NCI-H2171 treated with DMSO at 0.1 percent for 48 hours (cell line): Measurements from ENCODE around the gene FSTL5.
A peak's percentile ranks its signal among the peaks of the same experiment; 100 is the strongest.
"Not testable (repeated sequence)": the region's sequence is repeated elsewhere in the genome, so short reads cannot be mapped to it uniquely, and the experiment has no call there.

Source experiments
- DNase-seq: peaks from one replicate; lab custom pipeline; 2025; lab: John Stamatoyannopoulos, UW

FSTL5 gene

DNA sequence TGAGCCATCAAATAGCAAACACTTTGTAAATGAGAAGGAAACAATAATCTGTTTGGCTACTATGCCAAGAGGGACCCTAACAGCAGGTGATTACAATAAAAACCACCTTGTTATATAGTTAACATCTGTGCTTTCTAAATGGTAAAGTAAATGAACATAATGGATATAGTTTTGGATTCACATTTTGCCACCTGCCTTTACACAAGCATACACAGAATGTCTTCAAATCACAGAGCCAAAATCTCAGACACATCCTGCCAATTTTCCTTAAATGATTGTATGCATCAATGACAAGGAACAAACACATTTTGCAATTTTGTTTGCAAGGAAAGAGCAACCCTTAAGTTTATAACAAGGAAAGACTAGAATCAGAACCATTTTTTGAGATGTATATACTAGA is 334.2 kb downstream of the FSTL5 start:
- peak; percentile 76 for DNase-seq

DNA sequence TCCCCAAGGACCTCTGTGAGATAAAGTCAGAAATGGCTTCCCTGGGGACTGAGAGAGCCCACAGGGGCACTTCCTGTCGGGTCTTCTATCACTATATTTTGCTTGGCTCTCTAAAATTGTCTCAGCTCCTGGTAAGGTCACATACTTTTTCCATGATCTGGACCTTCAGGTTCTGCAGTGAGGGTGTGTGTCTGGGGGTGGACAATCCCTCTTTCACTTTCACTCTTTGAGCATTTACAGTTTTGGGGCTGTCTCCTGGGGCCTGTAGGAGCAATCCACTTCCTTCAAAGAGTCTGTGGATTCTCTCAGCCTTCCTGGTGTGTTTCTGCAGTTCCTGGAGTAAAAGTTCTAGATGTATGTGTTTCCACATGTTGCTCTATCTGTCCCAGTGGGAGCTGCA is 335.7 kb downstream of the FSTL5 start:
- DNase-seq, result no peak

DNA sequence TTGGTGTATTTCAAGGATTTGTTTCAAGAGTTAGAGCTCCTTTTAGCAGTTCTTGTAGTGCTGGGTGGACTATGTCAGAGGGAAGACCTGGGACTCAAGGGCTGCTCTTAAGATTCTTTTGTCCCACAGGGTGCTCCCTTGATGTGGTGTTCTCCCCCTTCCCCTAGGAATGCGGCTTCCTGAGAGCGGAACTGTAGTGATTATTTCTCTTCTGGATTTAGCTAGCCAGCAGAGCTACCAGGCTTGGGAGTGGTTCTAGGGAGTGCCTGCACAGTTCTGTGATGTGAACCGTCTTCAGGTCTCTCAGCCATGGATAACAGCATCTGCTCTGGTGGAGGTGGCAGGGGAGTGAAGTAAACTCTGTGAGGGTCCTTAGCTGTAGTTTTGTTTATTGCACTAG is 336.8 kb downstream of the FSTL5 start:
- DNase-seq, result no peak

DNA sequence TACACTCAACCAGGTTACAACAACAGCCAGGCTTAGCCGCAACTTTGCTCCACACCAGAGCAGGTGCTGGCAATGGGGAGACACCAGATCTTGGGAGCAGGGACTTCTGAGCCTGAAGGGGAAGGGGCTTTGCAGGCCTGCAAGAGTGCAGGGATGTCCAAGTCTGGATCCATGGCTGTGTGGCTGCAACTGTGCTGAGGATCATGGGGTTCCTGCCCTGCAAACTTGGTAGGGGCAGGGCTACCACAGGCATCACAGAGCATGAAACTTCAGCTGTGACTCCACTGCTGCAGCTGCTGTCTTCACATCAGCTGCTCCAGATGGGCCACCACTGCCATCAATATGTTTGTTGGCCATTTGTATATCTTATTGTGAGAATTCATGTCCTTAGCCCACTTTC is 340.4 kb downstream of the FSTL5 start:
- DNase-seq, result no peak

DNA sequence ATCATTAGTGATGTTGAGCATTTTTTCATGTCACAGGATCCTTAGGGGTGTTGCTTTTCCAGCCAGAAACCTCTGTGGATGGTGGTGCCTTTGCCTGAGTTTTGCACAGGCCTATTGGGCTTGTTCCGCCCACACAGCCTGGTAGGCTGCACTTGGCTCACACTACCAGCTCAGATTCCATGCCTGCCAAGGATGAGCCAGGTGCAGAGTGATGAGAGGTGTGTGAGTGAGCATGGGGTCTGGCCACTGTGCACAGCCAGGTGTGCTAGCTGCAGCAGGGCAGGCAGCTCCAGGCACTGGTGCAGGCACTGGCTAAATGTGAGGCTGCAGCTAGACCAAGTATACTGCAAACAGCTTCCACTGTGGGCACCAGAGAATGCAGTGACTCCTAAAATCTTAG is 341.6 kb downstream of the FSTL5 start:
- no peak for DNase-seq

GRCh38 chr4:161817914-161818313 is 345.9 kb downstream of the FSTL5 start:
- DNase-seq, result no peak

GRCh38 chr4:161816958-161817357 is 346.8 kb downstream of the FSTL5 start:
- no peak for DNase-seq

GRCh38 chr4:161815841-161816240 is 348.0 kb downstream of the FSTL5 start:
- DNase-seq, result peak; percentile 4

- no peak for DNase-seq
These were observed 349.9 kb downstream of the FSTL5 start for GRCh38 chr4:161813889-161814288.

DNA sequence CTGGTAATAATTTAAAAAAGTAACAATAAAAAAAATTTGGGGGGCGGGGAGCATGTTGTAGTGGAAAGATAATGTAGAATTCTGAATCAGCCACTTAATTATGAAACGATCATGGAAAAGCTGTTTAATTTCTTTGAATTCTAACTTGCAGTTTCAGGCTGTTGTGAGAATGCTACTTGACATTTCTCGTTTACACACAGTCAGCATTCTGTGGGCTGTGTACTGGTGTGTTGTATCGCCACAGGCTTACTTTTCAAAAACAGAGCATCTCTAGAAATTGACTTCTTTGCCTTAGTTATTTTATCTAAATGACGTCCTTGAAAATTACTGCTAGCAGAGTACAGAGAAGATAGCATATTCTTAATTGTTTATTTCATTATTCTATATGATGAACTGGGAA is 350.4 kb downstream of the FSTL5 start:
- DNase-seq, result no peak

DNA sequence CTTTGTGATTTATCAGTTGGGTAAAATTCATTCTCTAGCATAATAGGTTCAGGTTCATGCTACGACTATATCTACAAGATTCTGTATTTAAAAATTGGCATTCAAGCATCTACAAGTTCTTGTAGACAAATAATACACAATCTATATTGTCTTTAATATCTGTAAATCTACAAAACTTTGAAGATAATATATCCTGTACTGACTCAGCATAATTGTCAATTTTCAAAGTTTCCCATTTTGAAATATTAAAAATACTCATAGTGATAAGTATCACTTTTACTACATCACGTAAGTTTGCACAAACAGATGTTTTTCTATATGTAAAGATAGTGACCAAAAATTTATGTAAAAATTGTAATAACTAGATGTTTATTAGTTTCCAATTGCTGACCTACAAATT is 360.6 kb downstream of the FSTL5 start:
- DNase-seq, result no peak

DNA sequence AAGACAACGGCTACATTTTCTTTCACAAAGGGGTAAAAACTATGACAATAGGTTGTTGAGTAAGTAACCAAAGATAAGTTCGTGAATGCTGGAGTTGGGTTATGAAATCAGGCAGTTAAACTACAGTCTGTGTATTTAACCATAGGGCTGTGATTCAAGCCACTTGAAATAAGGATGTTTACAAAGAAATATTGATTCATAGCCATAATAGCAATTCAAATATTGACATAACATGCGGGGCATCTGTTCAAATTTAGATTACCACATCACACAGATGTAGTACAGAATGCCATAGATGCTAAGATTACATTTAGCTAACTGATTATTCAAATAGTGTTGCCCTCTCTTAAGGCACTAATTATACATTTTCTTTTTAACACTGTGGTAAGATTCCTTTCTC is 364.1 kb downstream of the FSTL5 start:
- DNase-seq, result peak; percentile 51

GRCh38 chr4:161792991-161793390 is 370.8 kb downstream of the FSTL5 start:
- DNase-seq, result no peak

DNA sequence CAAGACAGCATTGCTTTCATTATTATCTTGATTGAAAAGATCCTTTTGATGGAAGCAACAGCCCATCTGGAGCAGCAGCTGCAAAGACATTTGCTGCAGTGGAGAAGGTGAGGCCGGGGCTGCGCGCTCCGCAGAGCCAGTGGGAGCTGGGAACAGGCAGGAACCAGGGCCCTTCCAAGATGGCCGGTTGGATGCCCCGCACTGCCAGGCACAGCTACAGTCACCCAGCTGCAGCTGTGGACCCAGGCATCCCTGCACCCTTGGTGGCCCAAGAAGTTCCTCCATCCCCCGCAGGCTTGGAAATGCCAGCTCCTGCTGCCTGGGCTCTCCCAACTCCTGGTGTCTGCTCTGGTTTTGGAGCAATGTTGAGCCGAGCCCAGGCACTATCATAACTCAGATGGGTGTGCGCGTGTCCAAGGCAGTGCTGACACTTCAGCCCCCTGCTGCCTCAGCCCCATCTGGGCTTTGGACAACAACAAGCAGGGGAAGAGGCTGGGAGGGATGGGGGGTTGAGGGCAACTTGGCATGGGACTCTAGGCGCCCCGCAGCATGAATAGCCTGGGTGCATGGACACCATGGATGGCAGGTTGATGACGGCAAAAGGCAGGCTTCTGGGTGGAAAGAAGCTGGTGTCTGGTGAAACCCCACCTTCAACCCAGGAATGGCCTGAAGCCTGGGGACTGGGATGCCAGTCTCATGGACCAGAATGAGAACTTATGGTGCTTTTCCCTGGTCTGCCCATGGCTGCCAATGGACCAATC is 371.8 kb downstream of the FSTL5 start:
- DNase-seq, result no peak

DNA sequence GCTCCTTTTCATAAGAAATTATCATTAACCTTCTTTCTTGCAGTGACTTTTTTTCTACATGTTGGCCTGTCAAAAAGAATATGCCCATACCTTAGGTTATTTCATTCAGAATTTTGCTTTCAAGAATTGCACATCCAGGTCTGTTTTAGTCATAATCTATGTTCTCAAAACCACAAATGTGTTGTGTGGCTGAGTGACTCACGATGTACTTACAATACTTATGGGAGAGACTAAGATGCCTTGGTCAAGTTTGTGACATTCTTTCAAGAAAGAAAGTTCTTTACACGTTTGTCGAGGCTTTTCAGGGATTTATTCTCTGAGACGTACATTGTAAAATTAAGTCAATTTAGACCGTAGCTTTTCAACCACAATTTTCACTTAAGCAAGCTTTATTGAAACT is 396.7 kb downstream of the FSTL5 start:
- DNase-seq, result no peak

DNA sequence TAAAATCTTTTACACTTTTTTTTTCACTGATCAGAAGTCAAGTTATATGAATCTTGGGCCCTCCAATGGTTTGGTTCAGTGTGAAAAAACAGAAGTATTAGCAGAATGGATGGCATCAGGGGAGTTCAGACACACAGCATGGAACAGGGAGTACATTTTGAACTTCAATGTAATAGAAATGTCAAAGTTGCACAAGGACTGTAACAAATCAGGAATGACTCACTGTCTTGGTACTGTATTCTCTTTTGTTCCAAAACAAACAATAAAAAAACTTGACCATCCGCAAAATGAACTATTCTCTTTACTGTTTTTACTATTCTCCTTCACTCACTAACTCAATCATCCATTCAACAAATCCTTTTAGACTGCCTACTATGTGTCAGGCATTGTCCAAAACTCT is 401.0 kb downstream of the FSTL5 start:
- no peak for DNase-seq

DNA sequence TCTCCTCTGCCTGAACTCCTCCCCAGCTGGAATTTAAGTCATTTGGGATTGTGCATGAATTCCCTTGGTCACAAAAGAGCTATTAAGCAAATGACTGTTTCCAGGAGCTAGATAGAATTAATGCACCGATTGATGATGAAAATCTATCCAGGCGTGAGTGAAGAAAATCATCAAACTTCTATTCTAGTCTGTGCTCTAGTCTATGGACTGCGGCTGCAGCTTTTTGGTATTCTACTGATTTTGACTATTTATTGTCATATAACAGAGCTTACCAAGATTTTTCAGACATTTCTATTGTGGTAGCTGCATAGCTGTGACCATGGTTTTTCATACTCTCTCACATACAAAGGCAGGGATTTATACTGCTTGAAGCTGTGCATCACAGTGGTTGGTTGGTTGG is 403.8 kb downstream of the FSTL5 start:
- no peak for DNase-seq

DNA sequence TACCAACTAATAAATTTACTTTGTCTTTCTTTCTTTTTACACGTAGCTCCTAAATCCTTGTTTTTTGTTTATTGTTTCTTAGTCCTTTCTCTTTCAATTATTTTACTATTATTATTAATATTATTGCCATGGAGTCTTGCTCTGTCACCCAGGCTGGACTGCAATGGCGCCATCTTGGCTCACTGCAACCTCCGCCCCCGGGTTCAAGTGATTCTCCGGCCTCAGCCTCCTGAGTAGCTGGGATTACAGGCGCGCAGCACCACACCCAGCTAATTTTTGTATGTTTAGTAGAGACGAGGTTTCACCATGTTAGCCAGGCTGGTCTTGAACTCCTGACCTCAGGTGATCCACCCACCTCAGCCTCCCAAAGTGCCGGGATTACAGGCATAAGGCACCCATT is 405.4 kb downstream of the FSTL5 start:
- not testable (repeated sequence) for DNase-seq

- DNase-seq, result no peak
These were observed 434.9 kb downstream of the FSTL5 start for GRCh38 chr4:161728929-161729328.

DNA sequence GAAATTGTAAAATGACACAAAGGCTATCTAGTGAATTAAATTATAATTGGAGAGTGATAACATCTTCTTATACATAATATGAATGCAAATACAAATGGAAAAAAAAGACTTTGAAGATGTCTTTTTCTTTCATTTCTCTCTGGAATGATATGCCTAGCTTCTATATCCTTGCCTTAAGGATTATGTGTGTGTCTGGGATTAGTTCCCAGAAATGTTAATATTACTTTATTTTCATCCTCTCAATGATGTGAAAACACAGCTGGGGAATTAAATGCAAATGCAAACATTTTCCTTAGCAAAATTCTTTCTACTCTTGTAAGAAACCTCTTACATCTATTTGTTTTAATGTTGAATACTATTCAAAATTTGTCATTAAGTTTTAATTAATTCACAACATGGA is 441.9 kb downstream of the FSTL5 start:
- DNase-seq, result no peak

DNA sequence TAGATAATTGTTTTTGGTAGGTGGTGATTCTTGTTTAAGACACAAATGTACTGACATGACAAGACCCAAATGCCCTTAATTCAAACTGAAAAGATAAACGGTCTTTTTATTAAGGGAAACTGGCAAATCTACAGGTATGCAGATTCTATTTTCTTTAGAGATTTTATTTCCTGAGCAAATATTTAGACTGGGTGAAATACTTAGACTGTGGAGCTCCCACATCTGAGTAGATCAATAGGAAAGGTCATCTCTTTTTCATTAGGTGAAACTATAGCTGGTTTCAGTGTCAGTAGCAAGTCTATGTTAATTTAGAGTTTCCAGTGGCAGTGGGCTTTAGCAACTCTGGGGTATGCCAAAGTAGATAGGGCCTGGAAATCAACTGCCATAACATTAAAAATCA is 446.7 kb downstream of the FSTL5 start:
- no peak for DNase-seq

DNA sequence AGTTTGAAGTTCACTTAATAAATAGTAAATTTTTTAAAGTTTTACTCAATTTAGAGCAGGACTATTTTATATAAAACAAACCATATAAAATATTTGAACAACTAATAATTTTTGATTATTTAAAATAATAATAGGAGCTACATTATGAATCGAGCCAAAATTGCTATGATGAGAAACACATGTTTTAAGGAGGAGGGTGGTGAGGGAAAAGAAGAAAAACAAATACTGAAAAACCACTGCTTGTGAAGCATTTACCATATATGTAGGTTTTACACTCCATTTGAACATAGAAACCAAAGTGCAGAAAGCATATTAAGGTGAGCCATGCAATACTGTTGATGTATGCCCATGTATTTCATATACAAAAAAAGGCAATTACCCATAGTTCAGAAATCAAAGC is 448.9 kb downstream of the FSTL5 start:
- DNase-seq, result no peak

GRCh38 chr4:161714022-161714751 is 449.6 kb downstream of the FSTL5 start:
- DNase-seq, result peak; percentile 15

- DNase-seq, result no peak
These were observed 459.1 kb downstream of the FSTL5 start for GRCh38 chr4:161704653-161705052.
